ENCODE measurements around the gene LRIF1. TPM values are rescaled to one million over a fixed set of nuclear protein-coding genes. Genes with fewer than 3 reads are reported as not detected.
"Not testable (repeated sequence)": the region's sequence is repeated elsewhere in the genome, so short reads cannot be mapped to it uniquely, and the experiment has no call there.

LRIF1 gene, protein sequence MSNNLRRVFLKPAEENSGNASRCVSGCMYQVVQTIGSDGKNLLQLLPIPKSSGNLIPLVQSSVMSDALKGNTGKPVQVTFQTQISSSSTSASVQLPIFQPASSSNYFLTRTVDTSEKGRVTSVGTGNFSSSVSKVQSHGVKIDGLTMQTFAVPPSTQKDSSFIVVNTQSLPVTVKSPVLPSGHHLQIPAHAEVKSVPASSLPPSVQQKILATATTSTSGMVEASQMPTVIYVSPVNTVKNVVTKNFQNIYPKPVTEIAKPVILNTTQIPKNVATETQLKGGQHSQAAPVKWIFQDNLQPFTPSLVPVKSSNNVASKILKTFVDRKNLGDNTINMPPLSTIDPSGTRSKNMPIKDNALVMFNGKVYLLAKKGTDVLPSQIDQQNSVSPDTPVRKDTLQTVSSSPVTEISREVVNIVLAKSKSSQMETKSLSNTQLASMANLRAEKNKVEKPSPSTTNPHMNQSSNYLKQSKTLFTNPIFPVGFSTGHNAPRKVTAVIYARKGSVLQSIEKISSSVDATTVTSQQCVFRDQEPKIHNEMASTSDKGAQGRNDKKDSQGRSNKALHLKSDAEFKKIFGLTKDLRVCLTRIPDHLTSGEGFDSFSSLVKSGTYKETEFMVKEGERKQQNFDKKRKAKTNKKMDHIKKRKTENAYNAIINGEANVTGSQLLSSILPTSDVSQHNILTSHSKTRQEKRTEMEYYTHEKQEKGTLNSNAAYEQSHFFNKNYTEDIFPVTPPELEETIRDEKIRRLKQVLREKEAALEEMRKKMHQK
- 10 to 100 TPM; 12.9 to 14.4 TPM for total RNA-seq

DNA sequence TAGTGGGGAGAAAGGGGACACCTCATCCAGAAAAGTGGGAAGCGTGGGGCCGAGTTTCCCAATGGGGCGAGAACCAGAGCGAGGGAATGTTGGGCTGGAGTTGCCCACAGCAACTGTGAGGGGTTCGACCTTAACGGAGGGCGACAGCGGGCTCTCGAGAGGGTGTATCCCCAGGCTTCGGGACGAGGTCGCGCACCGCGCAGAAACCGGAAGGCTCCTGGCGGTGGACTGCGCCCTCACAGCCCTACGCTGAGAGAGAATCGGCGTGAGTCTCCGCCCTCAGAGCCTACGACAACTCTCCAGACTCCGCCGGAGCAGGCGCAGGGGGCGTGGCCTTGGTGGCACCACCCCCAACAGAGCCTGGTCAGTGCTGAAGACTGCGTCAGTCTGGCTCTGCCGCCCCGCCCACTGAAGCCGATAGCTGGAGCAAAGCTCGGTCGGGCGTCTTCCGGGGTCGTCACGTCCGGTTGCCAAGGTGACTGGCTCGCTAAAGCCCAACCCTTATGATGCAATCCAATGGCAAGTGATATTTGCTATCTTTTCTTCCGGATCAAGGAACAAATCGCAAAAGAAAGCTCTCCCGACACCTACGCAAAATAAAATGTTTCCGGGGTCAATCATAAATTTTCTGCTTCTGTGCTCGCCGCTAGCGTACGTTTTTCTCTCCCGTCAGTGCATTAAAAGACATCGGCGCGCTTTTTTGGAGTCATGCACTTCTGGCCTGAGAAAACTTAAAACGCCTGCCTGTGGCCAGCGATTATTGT lies at the start of gene LRIF1:
Gene LRIF1 (minus strand): TSS at position 232 of the 764 bp plus-strand sequence. CDS start 234 bp downstream, outside the sequence.
- DNase-seq, result peak; percentile 100
- peak within 1 kb of the TSS; percentile 84 for H3K4me3 Mint-ChIP-seq
- peaks cover 40% of the 10 kb centered on the region for H3K36me3 Mint-ChIP-seq
- CTCF ChIA-PET, result interaction anchor here (0.6 to 2.2 kb wide), 8 partner anchors 29 to 178 kb away, joined by 3 to 14 read pairs (median 5); no protein-coding TSS in a partner anchor
- intact Hi-C loops (cut with micrococcal nuclease), result loop anchor here (1.0 to 10.0 kb wide), 9 partner anchors 47 to 1991 kb away; partner anchors contain the start of genes CEPT1, DENND2D, DRAM2 and KCNA3
- H3K27ac Mint-ChIP-seq, result peak within 1 kb of the TSS; percentile 96
- H3K4me1 Mint-ChIP-seq (ENCODE audit: low read depth), result peaks cover 32% of the 10 kb centered on the region
- peaks cover 42% of the 10 kb centered on the region for H3K9me3 Mint-ChIP-seq
- POLR2A ChIA-PET, result interaction anchor here (0.7 to 1.6 kb wide), 5 partner anchors 84 to 106 kb away, joined by 3 to 15 read pairs (median 7); partner anchors contain the start of gene CD53
- H3K27me3 Mint-ChIP-seq, result peaks cover 9% of the 10 kb centered on the region

DNA sequence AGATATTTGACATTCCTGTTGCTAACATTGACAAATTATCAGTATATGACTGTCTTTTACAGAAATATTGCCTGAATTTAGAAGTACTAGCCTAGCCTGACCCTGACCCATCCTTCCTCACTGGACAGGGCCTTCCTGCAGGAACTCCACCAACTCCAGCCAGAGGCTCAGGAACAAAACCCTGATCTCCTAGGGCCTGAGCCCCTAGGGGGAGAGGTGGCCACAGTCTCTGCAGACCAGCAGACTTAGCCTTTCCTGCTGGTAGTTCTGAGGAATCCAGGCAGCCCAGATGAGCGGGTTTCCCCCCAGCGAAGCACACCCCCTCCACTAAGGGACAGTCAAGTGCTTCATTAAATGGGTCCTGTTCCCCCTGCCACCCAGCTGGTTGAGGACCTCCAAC lies 44.3 kb upstream of the LRIF1 start:
- Mint-ChIP-seq H3K4me1 (ENCODE audit: low read depth) (no peaks in the 10 kb centered on the region), H3K9me3 (peaks cover 16% of the 10 kb centered on the region), H3K36me3 (peaks cover 8% of the 10 kb centered on the region), H3K27me3 (peaks cover 38% of the 10 kb centered on the region), H3K4me3 (no peak overlapping the region), H3K27ac (no peak overlapping the region)
- intact Hi-C loops (cut with micrococcal nuclease), result no loop called here
- DNase-seq, result no peak
- ChIA-PET POLR2A (no interaction called here), CTCF (no interaction called here)

DNA sequence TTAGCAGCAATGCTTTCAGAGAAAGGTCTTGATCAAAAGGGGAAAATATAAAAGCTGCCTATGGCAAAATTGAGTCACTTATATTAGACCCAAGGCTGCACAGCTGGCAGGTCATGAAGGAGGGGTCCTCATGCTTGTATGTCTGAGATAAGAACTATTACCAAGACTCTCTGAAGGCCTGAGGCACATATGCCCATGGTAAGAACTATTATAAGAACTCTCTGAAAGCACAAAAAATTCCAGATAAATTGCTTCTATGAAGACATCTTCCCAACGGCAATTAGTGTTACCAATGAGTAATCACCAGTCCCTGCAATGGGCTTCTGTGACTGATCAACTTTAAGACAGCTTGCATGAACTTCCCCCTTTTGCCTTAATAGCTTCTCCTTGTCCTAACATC lies 42.8 kb upstream of the LRIF1 start:
- CTCF ChIA-PET, result no interaction called here
- H3K27me3 Mint-ChIP-seq, result peaks cover 43% of the 10 kb centered on the region

DNA sequence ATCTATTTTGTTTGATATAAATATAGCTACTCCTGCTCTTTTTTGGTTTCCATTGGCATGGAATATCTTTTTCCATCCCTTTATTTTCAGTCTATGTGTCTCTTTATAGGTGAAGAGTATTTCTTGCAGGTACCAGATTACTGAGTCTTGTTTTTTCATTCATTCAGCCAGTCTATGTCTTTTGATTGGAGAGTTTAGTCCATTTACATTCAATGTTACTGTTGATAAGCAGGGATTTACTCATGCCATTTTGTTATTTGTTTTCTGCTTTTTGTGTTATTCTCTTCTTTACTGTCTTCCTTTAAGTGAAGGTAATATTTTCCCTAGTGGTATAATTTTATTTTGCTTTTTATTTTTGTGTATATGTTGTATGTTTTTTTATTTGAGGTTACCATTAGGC lies 35.9 kb upstream of the LRIF1 start:
- intact Hi-C loops (cut with micrococcal nuclease); H3K36me3 Mint-ChIP-seq: not testable (repeated sequence)
- CTCF ChIA-PET, result interaction anchor here (0.8 kb wide), 1 partner anchor 476 kb away, joined by 3 read pairs; no protein-coding TSS in a partner anchor

More for the DNA sequence above, 42.8 kb upstream of the LRIF1 start:
- peaks cover 6% of the 10 kb centered on the region for H3K36me3 Mint-ChIP-seq
- no peak overlapping the region for H3K27ac Mint-ChIP-seq
- no peak for DNase-seq
- intact Hi-C loops (cut with micrococcal nuclease), result no loop called here
- POLR2A ChIA-PET, result no interaction called here
- no peaks in the 10 kb centered on the region for H3K4me1 Mint-ChIP-seq (ENCODE audit: low read depth)
- peaks cover 11% of the 10 kb centered on the region for H3K9me3 Mint-ChIP-seq
- no peak overlapping the region for H3K4me3 Mint-ChIP-seq

DNA sequence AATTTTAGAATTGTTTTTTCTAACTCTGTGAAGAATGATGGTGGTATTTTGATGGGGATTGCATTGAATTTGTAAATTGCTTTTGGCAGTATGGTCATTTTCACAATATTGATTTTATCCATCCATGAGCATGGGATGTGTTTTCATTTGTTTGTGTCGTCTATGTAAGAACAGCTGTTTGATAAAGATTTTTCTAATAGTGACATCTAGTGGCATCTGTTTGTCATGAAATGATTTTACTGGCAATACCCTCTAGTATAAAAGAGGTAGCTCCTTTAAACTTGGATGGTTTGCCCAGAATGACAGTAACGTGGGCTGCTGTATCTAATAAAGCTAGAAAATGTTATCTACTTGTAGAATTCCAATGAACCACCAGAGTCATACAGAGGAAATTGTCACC lies 28.6 kb upstream of the LRIF1 start:
- H3K36me3 Mint-ChIP-seq; POLR2A ChIA-PET; H3K9me3 Mint-ChIP-seq; DNase-seq; H3K27ac Mint-ChIP-seq; H3K4me3 Mint-ChIP-seq; H3K4me1 Mint-ChIP-seq (ENCODE audit: low read depth): not testable (repeated sequence)
- H3K27me3 Mint-ChIP-seq, result peaks cover 15% of the 10 kb centered on the region
- intact Hi-C loops (cut with micrococcal nuclease), result loop anchor here (1.0 kb wide), 1 partner anchor 209 kb away; no protein-coding TSS in a partner anchor
- CTCF ChIA-PET, result interaction anchor here (0.8 to 4.3 kb wide), 22 partner anchors 10 to 227 kb away, joined by 3 to 62 read pairs (median 4); partner anchors contain the start of gene LRIF1

More for the DNA sequence above, 35.9 kb upstream of the LRIF1 start:
- peaks cover 31% of the 10 kb centered on the region for H3K27me3 Mint-ChIP-seq
- POLR2A ChIA-PET; H3K4me3 Mint-ChIP-seq; DNase-seq; H3K27ac Mint-ChIP-seq; H3K4me1 Mint-ChIP-seq (ENCODE audit: low read depth): not testable (repeated sequence)
- peaks cover 11% of the 10 kb centered on the region for H3K9me3 Mint-ChIP-seq

DNA sequence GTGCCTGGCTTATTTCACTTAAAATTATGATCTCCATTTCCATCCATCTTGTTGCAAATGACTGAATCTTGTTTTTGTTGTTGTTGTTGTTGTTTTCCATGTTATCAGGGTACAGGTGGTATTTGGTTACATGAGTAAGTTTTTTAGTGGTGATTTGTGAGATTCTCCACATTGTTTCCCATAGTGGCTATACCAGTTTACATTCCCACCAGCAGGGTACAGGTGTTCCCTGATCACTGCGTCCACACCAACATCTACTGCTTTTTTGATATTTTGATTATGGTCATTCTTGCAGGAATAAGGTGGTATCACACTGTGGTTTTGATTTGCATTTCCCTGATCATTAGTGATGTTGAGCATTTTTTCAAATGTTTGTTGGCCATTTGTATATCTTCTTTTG lies 27.6 kb upstream of the LRIF1 start:
- intact Hi-C loops (cut with micrococcal nuclease), result not testable (repeated sequence)

DNA sequence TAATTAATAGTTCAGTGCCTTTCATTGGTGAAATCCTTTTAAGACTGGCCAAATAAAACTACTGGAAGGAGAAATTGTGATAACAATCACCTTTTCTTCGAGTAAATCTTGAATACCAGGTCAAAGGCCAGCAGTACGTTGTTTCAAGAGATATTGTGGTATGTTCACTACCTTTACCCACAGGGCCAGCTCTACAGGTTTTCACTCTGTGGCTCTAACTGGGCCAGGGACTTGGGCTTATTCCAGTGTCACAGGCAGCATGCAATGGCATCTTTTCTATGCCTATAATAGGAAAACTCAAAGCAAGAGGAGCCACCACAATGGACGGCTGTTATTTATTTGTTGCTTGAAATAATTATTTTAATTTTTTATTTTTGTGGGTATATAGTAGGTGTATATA lies 26.8 kb upstream of the LRIF1 start:
- peaks cover 2% of the 10 kb centered on the region for H3K36me3 Mint-ChIP-seq
- intact Hi-C loops (cut with micrococcal nuclease), result no loop called here

More for the DNA sequence above, 27.6 kb upstream of the LRIF1 start:
- CTCF ChIA-PET, result interaction anchor here (1.2 to 4.3 kb wide), 6 partner anchors 30 to 209 kb away, joined by 3 to 62 read pairs (median 11); no protein-coding TSS in a partner anchor
- DNase-seq; H3K4me1 Mint-ChIP-seq (ENCODE audit: low read depth); H3K36me3 Mint-ChIP-seq; H3K9me3 Mint-ChIP-seq; H3K4me3 Mint-ChIP-seq; POLR2A ChIA-PET; H3K27ac Mint-ChIP-seq: not testable (repeated sequence)
- H3K27me3 Mint-ChIP-seq, result peaks cover 16% of the 10 kb centered on the region

DNA sequence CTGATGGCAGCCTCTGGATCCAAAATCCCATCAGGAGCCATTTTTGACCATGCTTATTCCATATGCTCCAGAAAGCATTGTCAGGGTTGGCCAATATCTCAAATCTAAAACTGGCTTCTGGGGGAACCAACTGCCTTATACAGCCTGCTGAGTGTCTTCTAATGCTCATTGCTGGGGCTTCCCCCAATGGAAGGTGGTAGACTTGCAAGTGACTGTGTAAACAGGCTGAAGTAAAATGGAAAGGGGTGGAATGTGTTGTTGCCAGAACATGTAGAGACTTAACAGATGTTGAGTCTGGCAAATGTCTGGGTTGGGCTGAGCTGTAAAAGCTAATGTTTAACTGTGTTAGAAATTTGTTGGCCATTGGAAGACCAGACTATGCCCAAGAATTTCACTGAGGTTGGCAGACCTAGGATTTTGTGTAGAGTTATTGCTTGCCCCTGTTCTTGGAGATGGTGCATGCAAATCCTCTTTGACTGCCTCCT lies 22.7 kb upstream of the LRIF1 start:
- intact Hi-C loops (cut with micrococcal nuclease), result no loop called here
- POLR2A ChIA-PET, result no interaction called here
- H3K27ac Mint-ChIP-seq, result no peak overlapping the region
- no peak overlapping the region for H3K4me3 Mint-ChIP-seq
- no peak for DNase-seq
- H3K4me1 Mint-ChIP-seq (ENCODE audit: low read depth), result peaks cover 13% of the 10 kb centered on the region
- H3K9me3 Mint-ChIP-seq, result peaks cover 13% of the 10 kb centered on the region
- H3K27me3 Mint-ChIP-seq, result peaks cover 13% of the 10 kb centered on the region
- CTCF ChIA-PET, result no interaction called here
- H3K36me3 Mint-ChIP-seq, result peaks cover 2% of the 10 kb centered on the region

More for the DNA sequence above, 26.8 kb upstream of the LRIF1 start:
- peaks cover 16% of the 10 kb centered on the region for H3K27me3 Mint-ChIP-seq
- H3K4me3 Mint-ChIP-seq, result no peak overlapping the region
- no peak for DNase-seq
- no peaks in the 10 kb centered on the region for H3K9me3 Mint-ChIP-seq
- ChIA-PET CTCF (interaction anchor here (2.3 to 4.3 kb wide), 2 partner anchors 41 to 209 kb away, joined by 12 to 62 read pairs; no protein-coding TSS in a partner anchor), POLR2A (no interaction called here)
- peaks cover 8% of the 10 kb centered on the region for H3K4me1 Mint-ChIP-seq (ENCODE audit: low read depth)
- H3K27ac Mint-ChIP-seq, result no peak overlapping the region

DNA sequence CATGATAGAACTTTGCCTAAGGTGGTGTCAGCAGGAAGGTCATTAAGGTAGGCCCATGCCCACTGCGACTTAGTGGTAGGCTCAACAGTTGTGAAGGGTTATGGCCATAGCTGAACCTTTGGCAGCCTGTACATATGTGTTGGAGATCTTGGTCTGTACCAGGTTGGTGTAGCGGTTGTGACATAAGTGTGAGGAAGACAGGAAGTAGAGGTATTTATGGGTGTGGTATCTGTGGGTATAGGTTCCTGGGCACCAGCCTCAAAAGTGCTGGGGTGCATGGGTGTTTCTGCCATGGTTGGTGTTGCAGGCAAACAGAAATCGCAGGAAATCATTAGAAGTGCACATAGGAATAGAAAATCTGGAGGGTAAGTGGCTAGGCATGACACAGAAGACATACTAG lies 18.6 kb upstream of the LRIF1 start:
- intact Hi-C loops (cut with micrococcal nuclease), result no loop called here
- POLR2A ChIA-PET, result no interaction called here
- CTCF ChIA-PET, result interaction anchor here (2.1 kb wide), 1 partner anchor 10 kb away, joined by 4 read pairs; no protein-coding TSS in a partner anchor
- Mint-ChIP-seq H3K27me3 (peaks cover 18% of the 10 kb centered on the region), H3K4me3 (no peak overlapping the region), H3K36me3 (peaks cover 4% of the 10 kb centered on the region), H3K27ac (no peak overlapping the region), H3K9me3 (peaks cover 13% of the 10 kb centered on the region), H3K4me1 (ENCODE audit: low read depth) (peaks cover 9% of the 10 kb centered on the region)
- DNase-seq, result no peak

DNA sequence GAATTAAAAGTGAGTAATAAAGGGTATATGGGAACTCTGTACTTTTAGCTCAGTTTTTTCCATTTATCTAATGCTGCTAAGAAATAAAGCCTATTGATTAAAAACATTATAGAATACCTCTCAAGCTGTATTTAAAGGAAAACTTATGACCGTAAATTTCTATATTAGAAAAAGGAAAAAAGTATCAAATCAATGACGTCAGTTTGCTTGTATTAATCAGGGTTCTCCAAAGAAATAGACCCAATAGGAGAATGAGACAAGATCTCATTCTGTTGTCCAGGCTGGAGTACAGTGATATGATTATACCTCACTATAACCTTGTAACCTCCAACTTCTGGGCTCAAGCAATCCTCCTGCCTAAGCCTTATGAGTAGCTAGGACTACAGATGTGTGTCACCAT lies 15.4 kb upstream of the LRIF1 start:
- peaks cover 4% of the 10 kb centered on the region for H3K36me3 Mint-ChIP-seq
- intact Hi-C loops (cut with micrococcal nuclease), result no loop called here
- ChIA-PET POLR2A (no interaction called here), CTCF (no interaction called here)
- peaks cover 20% of the 10 kb centered on the region for H3K27me3 Mint-ChIP-seq
- H3K9me3 Mint-ChIP-seq, result peaks cover 23% of the 10 kb centered on the region
- no peak for DNase-seq
- H3K4me1 Mint-ChIP-seq (ENCODE audit: low read depth), result peaks cover 9% of the 10 kb centered on the region
- H3K27ac Mint-ChIP-seq, result no peak overlapping the region
- H3K4me3 Mint-ChIP-seq, result no peak overlapping the region

DNA sequence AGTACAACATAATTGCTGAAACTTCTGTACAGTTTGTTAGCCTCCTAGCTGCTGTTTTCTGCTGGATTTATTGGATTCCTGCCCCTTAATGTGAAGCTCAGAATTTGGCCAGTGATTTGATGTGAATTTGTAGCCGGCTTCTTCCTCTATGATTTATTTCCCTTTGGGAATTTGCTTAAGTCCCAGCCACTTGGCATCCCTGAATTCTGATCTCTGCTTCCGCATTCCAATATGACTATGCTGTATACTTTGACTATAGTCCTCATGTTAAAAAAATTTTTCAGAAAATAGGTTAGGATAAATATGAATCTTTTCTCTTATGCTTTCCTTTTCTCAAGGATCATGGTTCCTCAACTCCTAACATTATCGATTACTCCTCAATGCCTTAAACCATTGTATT lies 12.4 kb upstream of the LRIF1 start:
- Mint-ChIP-seq H3K9me3 (peaks cover 9% of the 10 kb centered on the region), H3K27ac (no peak overlapping the region), H3K36me3 (peaks cover 4% of the 10 kb centered on the region), H3K4me3 (no peak overlapping the region), H3K27me3 (peaks cover 28% of the 10 kb centered on the region), H3K4me1 (ENCODE audit: low read depth) (no peaks in the 10 kb centered on the region)
- ChIA-PET POLR2A (no interaction called here), CTCF (no interaction called here)
- intact Hi-C loops (cut with micrococcal nuclease), result no loop called here
- DNase-seq, result no peak

Data from activated CD4-positive, alpha-beta memory T cell treated with anti-CD3 and anti-CD28 coated beads for 36 hours (primary cell).